Thoracic aorta (tissue), 2 donors: ENCODE data around the gene DYNC2I2. TPM values are rescaled to one million over a fixed set of nuclear protein-coding genes. Genes with fewer than 3 reads are reported as not detected.
A peak's percentile ranks its signal among the peaks of the same experiment; 100 is the strongest.

Experiments
- ATAC-seq: fragments of 150-250 bp; one replicate; pipeline ENCODE4 v1.8.0; 2017; ENCODE audit warnings: low read depth; ENCODE audit not compliant: insufficient number of reproducible peaks, low FRiP score
- DNase-seq: peaks from one replicate; pipeline ENCODE4 v3.0.0-alpha.2; 2020; ENCODE audit warnings: low spot score
- H3K27ac ChIP-seq, 2 donors: fragments of 200-600 bp; sonication (generic); 1 replicate in 1 of 2; 2 replicates in 1 of 2; pipeline ENCODE4 v1.5.1; 2016; ENCODE audit warnings: mild to moderate bottlenecking in 2 of 2, moderate library complexity in 2 of 2
- H3K27me3 ChIP-seq: fragments of 200-600 bp; sonication (generic); replicated peaks from 2 replicates; pipeline ENCODE4 v1.6.0; 2016; ENCODE audit warnings: mild to moderate bottlenecking; ENCODE audit not compliant: insufficient read depth
- H3K36me3 ChIP-seq: fragments of 200-600 bp; sonication (generic); one replicate; pipeline ENCODE4 v1.5.1; 2016
- H3K4me1 ChIP-seq, 2 donors: fragments of 200-600 bp; sonication (generic); 1 replicate in 1 of 2; 2 replicates in 1 of 2; pipeline versions ENCODE4 v1.5.1 to v1.6.0; 2016; ENCODE audit warnings: low read depth in 2 of 2, mild to moderate bottlenecking in 1 of 2; ENCODE audit not compliant: control insufficient read depth in 1 of 2
- H3K4me3 ChIP-seq: fragments of 200-600 bp; sonication (generic); 2 replicates; pipeline ENCODE4 v1.5.1; 2016; ENCODE audit warnings: mild to moderate bottlenecking
- H3K9me3 ChIP-seq: fragments of 200-600 bp; sonication (generic); 2 replicates; pipeline ENCODE4 v1.5.1; 2016
- total RNA-seq, 2 donors: library from RNA; depleted of rRNA; stranded (reverse); fragments of >200 nt; gene quantifications; one replicate each; pipeline versions ENCODE4 v1.1.0 to v1.2.3, GENCODE V29; 2016
- TF ChIP-seq, protein P1 (sequence below): fragments of 200-600 bp; sonication (generic); IDR thresholded peaks from one replicate; pipeline ENCODE4 v1.5.1; 2019; ENCODE audit warnings: antibody characterized with exemption

The DYNC2I2 gene
- total RNA-seq, 2 donors from 2014 or later, result 30.8 to 43.9 TPM

DNA sequence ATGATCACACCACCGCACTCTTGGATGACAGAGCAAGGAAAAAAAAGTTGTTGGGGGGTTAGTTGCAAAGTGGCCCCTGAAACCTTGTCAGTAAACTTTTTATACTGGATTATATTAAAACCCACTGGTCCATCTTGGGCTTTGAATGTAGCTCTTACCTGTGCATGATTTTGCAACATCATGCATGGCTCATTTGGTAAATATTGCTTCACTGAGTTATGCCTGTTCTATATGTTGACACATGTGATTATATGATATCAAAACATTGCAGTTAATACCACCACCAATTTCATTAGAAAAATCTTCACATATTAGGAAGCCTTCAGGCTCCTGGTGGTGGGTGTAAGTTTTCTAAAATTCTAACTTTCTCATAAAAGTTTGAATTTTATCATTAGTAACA is 41.9 kb downstream of the DYNC2I2 start:
- H3K4me1 ChIP-seq, result no peaks in the 10 kb centered on the region
- peaks cover 97% of the 10 kb centered on the region for H3K36me3 ChIP-seq
- no peaks in the 10 kb centered on the region for H3K27me3 ChIP-seq
- ATAC-seq (no peak), DNase-seq (no peak)
- no peak overlapping the region for H3K27ac ChIP-seq
- no peak overlapping the region for H3K4me3 ChIP-seq
- no peaks in the 10 kb centered on the region for H3K9me3 ChIP-seq
- TF ChIP-seq, protein P1, sequence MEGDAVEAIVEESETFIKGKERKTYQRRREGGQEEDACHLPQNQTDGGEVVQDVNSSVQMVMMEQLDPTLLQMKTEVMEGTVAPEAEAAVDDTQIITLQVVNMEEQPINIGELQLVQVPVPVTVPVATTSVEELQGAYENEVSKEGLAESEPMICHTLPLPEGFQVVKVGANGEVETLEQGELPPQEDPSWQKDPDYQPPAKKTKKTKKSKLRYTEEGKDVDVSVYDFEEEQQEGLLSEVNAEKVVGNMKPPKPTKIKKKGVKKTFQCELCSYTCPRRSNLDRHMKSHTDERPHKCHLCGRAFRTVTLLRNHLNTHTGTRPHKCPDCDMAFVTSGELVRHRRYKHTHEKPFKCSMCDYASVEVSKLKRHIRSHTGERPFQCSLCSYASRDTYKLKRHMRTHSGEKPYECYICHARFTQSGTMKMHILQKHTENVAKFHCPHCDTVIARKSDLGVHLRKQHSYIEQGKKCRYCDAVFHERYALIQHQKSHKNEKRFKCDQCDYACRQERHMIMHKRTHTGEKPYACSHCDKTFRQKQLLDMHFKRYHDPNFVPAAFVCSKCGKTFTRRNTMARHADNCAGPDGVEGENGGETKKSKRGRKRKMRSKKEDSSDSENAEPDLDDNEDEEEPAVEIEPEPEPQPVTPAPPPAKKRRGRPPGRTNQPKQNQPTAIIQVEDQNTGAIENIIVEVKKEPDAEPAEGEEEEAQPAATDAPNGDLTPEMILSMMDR, result no peak

DNA sequence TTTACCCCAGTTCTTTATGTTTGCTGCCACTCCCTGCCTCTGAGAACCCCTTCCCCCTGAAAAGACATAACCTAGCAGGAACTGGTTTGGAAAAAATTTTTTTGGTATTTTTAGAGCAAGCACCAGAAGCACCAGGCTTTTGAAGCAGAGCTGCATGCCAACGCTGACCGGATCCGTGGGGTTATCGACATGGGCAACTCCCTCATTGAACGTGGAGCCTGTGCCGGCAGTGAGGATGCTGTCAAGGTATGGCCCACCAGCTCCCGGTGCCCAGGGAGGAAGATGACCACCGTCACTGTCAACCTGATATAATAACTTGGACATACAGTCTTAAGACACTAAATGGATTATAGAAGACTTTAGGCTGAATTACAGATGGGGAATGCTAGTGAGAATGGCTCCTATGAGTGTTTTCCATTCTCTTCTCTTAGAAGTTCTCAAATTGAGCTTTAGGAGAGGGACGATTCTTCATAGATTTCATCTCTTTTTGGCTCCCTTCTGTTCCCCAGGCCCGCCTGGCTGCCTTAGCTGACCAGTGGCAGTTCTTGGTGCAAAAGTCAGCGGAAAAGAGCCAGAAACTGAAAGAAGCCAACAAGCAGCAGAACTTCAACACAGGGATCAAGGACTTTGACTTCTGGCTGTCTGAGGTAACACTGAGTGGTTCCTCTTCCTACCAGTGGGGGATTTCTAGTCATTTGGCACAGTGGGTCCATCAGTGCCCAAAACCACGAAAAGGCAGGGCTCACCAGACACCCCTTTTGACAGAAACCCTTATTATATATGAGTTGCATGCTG is 44.9 kb downstream of the DYNC2I2 start:
- DNase-seq (no peak), ATAC-seq (no peak)
- no peaks in the 10 kb centered on the region for H3K9me3 ChIP-seq
- no peak overlapping the region for H3K4me3 ChIP-seq
- TF ChIP-seq, protein P1, result no peak
- H3K4me1 ChIP-seq, result peaks cover 4 to 18% of the 10 kb centered on the region in 2 donors
- no peaks in the 10 kb centered on the region for H3K27me3 ChIP-seq
- no peak overlapping the region for H3K27ac ChIP-seq
- peaks cover 97% of the 10 kb centered on the region for H3K36me3 ChIP-seq

DNA sequence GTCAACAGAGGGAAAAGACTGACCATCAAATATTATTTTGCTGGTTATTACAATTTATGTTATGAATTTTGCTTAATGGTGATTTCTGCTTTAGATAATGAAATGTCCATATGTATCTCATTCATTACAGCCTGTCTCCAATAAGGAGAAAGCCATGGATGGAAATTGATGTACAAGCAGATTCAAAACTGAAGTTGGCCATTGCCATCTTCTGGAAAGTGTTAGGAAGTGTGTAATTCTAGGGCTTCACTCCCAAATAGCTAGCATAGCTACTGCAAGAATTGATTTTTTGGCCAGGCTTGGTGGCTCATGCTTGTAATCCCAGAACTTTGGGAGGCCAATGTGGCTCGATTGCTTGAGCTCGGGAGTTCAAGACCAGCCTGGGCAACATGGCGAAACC is 45.8 kb downstream of the DYNC2I2 start:
- Histone ChIP-seq H3K36me3 (peaks cover 91% of the 10 kb centered on the region), H3K4me1 (peaks cover 4 to 19% of the 10 kb centered on the region in 2 donors), H3K27ac (no peak overlapping the region), H3K27me3 (no peaks in the 10 kb centered on the region), H3K4me3 (no peak overlapping the region), H3K9me3 (no peaks in the 10 kb centered on the region)
- no peak for ATAC-seq
- DNase-seq, result no peak
- TF ChIP-seq, protein P1, result no peak

DNA sequence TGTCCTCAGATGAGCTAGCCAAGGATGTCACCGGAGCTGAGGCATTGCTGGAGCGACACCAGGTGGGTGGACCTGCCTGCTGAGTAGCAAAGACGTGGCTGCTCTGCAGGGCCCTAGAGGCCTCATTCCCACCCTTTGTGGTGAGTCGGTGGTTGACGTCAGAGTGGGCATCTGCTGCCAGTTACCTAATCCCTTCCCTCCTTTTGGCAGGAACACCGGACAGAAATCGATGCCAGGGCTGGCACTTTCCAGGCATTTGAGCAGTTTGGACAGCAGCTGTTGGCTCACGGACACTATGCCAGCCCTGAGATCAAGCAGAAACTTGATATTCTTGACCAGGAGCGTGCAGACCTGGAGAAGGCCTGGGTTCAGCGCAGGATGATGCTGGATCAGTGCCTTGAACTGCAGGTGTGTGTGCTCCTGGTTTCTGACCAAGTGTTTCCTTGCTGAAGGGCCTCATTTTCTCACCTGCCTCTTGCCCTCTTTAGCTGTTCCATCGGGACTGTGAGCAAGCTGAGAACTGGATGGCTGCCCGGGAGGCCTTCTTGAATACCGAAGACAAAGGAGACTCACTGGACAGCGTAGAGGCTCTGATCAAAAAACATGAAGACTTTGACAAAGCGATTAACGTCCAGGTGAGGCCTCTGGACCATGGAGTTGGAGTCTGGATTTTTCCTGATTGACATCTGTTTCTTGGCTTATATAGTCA is 48.9 kb downstream of the DYNC2I2 start:
- Histone ChIP-seq H3K4me1 (peaks cover 4 to 19% of the 10 kb centered on the region in 2 donors), H3K4me3 (no peak overlapping the region), H3K27me3 (no peaks in the 10 kb centered on the region), H3K27ac (peak overlapping the region; percentile 81 to 86), H3K36me3 (peaks cover 85% of the 10 kb centered on the region), H3K9me3 (no peaks in the 10 kb centered on the region)
- DNase-seq (peak; percentile 78), ATAC-seq (peak; percentile 88)
- TF ChIP-seq, protein P1, result no peak

DNA sequence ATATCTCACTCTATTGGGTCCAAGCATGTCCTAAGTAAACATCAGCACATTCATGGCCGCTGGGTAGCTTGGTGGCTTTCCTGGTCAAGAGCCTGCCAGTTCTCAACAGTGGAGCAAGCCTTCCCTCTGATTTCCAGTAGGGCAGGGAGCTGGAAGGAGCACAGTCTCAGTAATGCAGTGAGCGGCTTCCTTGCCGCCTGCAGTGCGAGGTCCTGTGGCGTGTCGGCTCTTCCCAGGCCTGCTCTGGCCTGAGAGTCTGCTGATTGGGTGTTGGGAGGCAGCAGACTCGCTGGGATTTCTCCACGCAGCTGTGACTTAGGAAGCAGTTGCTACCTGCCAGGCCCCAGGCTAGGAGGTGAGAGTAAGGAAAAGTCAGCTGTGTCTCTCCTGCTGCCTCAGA is 53.0 kb downstream of the DYNC2I2 start:
- peaks cover 73% of the 10 kb centered on the region for H3K36me3 ChIP-seq
- H3K4me1 ChIP-seq, result peaks cover 4 to 19% of the 10 kb centered on the region in 2 donors
- TF ChIP-seq, protein P1, result no peak
- no peaks in the 10 kb centered on the region for H3K27me3 ChIP-seq
- ATAC-seq (no peak), DNase-seq (no peak)
- H3K9me3 ChIP-seq, result no peaks in the 10 kb centered on the region
- no peak overlapping the region for H3K27ac ChIP-seq
- H3K4me3 ChIP-seq, result no peak overlapping the region
